Midbrain (tissue), 1 donor: ENCODE data around the gene FOXN3.
A peak's percentile ranks its signal among the peaks of the same experiment; 100 is the strongest.
"Not testable (repeated sequence)": the region's sequence is repeated elsewhere in the genome, so short reads cannot be mapped to it uniquely, and the experiment has no call there.

ENCODE experiments used
- DNase-seq: peaks from one replicate; lab custom pipeline; 2025; lab: John Stamatoyannopoulos, UW

Gene FOXN3

GRCh38 chr14:89228921-89229639 lies 188.0 kb downstream of the FOXN3 start:
- DNase-seq, result no peak

GRCh38 chr14:89227496-89227836 lies 189.6 kb downstream of the FOXN3 start:
- no peak for DNase-seq

- DNase-seq, result no peak
These were observed 190.1 kb downstream of the FOXN3 start for GRCh38 chr14:89226801-89227495.

- no peak for DNase-seq
These were observed 191.4 kb downstream of the FOXN3 start for GRCh38 chr14:89225607-89226006.

GRCh38 chr14:89221109-89221810 lies 195.8 kb downstream of the FOXN3 start:
- DNase-seq, result no peak

- DNase-seq, result no peak
These were observed 198.0 kb downstream of the FOXN3 start for GRCh38 chr14:89219051-89219450.

- no peak for DNase-seq
These were observed 199.1 kb downstream of the FOXN3 start for GRCh38 chr14:89217891-89218290.

- DNase-seq, result no peak
These were observed 201.5 kb downstream of the FOXN3 start for GRCh38 chr14:89215531-89215930.

- DNase-seq, result no peak
These were observed 201.9 kb downstream of the FOXN3 start for GRCh38 chr14:89215114-89215513.

- peak; percentile 25 for DNase-seq
These were observed 202.6 kb downstream of the FOXN3 start for GRCh38 chr14:89214221-89214965.

GRCh38 chr14:89212386-89213235 lies 204.4 kb downstream of the FOXN3 start:
- no peak for DNase-seq

- DNase-seq, result no peak
These were observed 207.5 kb downstream of the FOXN3 start for GRCh38 chr14:89209558-89209957.

GRCh38 chr14:89207925-89208328 lies 209.1 kb downstream of the FOXN3 start:
- no peak for DNase-seq

GRCh38 chr14:89206389-89207031 lies 210.5 kb downstream of the FOXN3 start:
- no peak for DNase-seq

- DNase-seq, result no peak
These were observed 211.8 kb downstream of the FOXN3 start for GRCh38 chr14:89205137-89205740.

- DNase-seq, result no peak
These were observed 214.4 kb downstream of the FOXN3 start for GRCh38 chr14:89202413-89203190.

GRCh38 chr14:89201645-89202044 lies 215.4 kb downstream of the FOXN3 start:
- no peak for DNase-seq

GRCh38 chr14:89199357-89199756 lies 217.7 kb downstream of the FOXN3 start:
- not testable (repeated sequence) for DNase-seq

- DNase-seq, result no peak
These were observed 218.3 kb downstream of the FOXN3 start for GRCh38 chr14:89198544-89199329.
